Measurements from ENCODE around the gene ZNF597.

DNA sequence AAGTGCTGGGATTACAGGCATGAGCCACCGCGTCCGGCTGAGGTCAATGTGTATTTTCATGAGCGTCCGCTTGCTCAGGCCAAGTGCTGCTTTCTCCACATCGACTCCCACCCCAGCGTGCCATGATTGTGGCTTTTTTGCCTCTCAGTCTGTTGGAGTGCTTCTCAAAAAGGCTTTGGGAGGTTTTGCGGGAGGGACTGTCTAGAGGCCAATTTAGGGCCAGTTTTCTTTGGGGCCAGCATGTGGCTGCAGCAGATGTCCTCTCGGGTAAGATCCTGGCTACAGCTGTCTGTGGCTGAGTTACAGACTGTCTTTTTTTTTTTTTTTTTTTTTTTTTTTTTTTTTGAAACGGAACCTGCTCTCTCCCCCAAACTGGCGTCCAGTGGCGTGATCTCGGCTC is 45.5 kb upstream of the ZNF597 start:
- TF ChIP-seq, protein P1, sequence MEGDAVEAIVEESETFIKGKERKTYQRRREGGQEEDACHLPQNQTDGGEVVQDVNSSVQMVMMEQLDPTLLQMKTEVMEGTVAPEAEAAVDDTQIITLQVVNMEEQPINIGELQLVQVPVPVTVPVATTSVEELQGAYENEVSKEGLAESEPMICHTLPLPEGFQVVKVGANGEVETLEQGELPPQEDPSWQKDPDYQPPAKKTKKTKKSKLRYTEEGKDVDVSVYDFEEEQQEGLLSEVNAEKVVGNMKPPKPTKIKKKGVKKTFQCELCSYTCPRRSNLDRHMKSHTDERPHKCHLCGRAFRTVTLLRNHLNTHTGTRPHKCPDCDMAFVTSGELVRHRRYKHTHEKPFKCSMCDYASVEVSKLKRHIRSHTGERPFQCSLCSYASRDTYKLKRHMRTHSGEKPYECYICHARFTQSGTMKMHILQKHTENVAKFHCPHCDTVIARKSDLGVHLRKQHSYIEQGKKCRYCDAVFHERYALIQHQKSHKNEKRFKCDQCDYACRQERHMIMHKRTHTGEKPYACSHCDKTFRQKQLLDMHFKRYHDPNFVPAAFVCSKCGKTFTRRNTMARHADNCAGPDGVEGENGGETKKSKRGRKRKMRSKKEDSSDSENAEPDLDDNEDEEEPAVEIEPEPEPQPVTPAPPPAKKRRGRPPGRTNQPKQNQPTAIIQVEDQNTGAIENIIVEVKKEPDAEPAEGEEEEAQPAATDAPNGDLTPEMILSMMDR (IDR thresholded peaks at IDR 0.05; ENCODE audit: borderline replicate concordance, extremely low read depth, low read length, poor library complexity, severe bottlenecking): no peak
- TF ChIP-seq EZH2 (IDR thresholded peaks at IDR 0.05; ENCODE audit: borderline replicate concordance, low read depth, low read length, severe bottlenecking): no peak

All from DND-41 (cell line).